Type B pancreatic cell (in vitro differentiated cells): Measurements from ENCODE around the gene PRKCB. TPM values are rescaled to one million over a fixed set of nuclear protein-coding genes. Genes with fewer than 3 reads are reported as not detected.

Experiments used
- DNase-seq: peaks from one replicate; pipeline ENCODE4 v3.0.0; 2021; ENCODE audit warnings: mixed read lengths; ENCODE audit not compliant: unreplicated experiment; ENCODE audit errors: extremely low spot score
- H3K27ac Mint-ChIP-seq: 2 replicates; pipeline ENCODE4 v1.8.0; 2021; ENCODE audit warnings: mild to moderate bottlenecking, mixed read lengths
- H3K27me3 Mint-ChIP-seq: 2 replicates; pipeline ENCODE4 v1.8.0; 2021; ENCODE audit warnings: mixed read lengths
- H3K36me3 Mint-ChIP-seq: 2 replicates; pipeline ENCODE4 v1.8.0; 2021; ENCODE audit warnings: mixed read lengths
- H3K4me1 Mint-ChIP-seq: one replicate; pipeline ENCODE4 v1.8.0; 2021; ENCODE audit warnings: mixed read lengths; ENCODE audit not compliant: unreplicated experiment
- H3K4me3 Mint-ChIP-seq: 2 replicates; pipeline ENCODE4 v1.8.0; 2021; ENCODE audit warnings: mild to moderate bottlenecking, mixed read lengths
- H3K9me3 Mint-ChIP-seq: 2 replicates; pipeline ENCODE4 v1.8.0; 2021; ENCODE audit warnings: mixed read lengths
- total RNA-seq: library from RNA; stranded (reverse); gene quantifications from 2 replicates; pipeline ENCODE4 v1.2.1, GENCODE V29; 2021; ENCODE audit warnings: low replicate concordance
- TF ChIP-seq, protein P1 (sequence below): fragments of 200-600 bp; sonication (generic); conservative IDR thresholded peaks from 2 replicates; pipeline ENCODE4 v1.5.0; 2021; ENCODE audit warnings: antibody characterized with exemption, mild to moderate bottlenecking

Gene PRKCB
- total RNA-seq, 1 donor from 2014 or later, result 10.2 TPM

DNA sequence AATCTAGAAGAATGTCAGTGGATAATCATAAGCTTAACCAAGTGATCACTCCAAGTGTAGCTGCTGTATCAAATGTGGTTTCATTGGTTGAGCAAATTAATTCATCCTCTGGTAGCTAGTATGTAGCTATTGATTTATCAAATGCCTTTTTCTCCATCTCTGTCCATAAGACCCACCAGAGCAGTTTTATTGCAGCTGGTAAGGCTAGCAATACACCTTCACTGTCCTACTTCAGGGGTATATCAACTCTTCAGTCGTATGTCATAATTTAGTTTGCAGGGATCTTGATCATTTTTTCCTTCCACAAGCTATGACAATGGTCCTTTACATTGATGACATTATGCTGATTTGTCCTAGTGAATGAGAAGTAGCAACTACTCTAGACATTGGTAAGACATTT is 158.8 kb downstream of the PRKCB start:
- no peaks in the 10 kb centered on the region for H3K9me3 Mint-ChIP-seq
- H3K27me3 Mint-ChIP-seq, result peaks cover 10% of the 10 kb centered on the region
- no peaks in the 10 kb centered on the region for H3K4me1 Mint-ChIP-seq
- TF ChIP-seq, protein P1, sequence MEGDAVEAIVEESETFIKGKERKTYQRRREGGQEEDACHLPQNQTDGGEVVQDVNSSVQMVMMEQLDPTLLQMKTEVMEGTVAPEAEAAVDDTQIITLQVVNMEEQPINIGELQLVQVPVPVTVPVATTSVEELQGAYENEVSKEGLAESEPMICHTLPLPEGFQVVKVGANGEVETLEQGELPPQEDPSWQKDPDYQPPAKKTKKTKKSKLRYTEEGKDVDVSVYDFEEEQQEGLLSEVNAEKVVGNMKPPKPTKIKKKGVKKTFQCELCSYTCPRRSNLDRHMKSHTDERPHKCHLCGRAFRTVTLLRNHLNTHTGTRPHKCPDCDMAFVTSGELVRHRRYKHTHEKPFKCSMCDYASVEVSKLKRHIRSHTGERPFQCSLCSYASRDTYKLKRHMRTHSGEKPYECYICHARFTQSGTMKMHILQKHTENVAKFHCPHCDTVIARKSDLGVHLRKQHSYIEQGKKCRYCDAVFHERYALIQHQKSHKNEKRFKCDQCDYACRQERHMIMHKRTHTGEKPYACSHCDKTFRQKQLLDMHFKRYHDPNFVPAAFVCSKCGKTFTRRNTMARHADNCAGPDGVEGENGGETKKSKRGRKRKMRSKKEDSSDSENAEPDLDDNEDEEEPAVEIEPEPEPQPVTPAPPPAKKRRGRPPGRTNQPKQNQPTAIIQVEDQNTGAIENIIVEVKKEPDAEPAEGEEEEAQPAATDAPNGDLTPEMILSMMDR, result no peak
- no peak for DNase-seq
- H3K4me3 Mint-ChIP-seq, result no peak overlapping the region
- H3K36me3 Mint-ChIP-seq, result no peaks in the 10 kb centered on the region
- no peak overlapping the region for H3K27ac Mint-ChIP-seq

DNA sequence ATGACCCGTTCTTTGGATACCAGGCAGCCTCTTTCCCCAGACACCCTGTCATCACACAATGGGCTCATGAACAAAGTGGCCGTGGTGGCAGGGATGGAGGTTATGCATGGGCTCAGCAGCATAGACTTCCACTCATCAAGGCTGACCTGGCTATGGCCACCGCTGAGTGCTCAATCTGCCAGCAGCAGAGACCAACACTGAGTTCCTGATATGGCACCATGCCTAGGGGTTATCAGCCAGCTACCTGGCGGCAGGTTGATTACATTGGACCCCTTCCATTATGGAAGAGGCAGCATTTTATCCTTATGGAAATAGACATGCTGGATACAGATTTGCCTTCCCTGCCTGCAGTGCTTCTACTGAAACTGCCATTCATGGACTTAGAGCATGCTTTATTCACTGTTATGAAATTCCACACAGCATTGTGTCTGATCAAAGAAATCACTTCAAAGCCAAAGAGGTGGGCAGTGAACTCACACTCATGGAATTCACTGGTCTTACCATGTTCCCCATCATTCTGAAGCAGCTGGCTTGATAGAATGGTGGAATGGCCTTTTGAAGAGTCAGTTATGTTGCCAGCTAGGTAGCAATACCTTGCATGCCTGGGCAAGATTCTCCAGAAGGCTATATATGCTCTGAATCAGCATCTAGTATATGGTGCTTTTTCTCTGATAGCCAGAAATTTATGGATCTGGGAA is 160.6 kb downstream of the PRKCB start:
- H3K36me3 Mint-ChIP-seq, result no peaks in the 10 kb centered on the region
- no peak for DNase-seq
- no peak overlapping the region for H3K27ac Mint-ChIP-seq
- H3K9me3 Mint-ChIP-seq, result no peaks in the 10 kb centered on the region
- TF ChIP-seq, protein P1, result no peak
- peaks cover 10% of the 10 kb centered on the region for H3K27me3 Mint-ChIP-seq
- no peak overlapping the region for H3K4me3 Mint-ChIP-seq
- no peaks in the 10 kb centered on the region for H3K4me1 Mint-ChIP-seq

DNA sequence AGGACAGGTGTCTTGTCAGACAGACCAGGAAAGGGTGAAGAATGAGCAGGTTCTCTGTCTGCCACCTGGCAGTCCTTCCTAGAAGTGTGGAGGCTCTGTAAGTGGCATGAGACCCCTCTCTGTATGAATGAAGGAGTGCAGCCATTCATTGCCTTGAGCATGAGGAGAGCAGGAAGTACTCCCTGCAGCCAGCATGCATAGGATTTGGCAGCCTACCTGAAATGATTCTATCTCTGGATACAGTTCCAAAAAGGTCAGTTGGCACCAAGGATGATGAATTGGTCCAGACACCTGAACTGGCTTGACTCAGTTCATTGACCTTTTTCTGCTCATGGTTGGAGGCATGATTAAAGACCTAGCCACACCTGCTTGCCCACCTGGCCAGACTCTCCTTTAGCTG is 163.0 kb downstream of the PRKCB start:
- Mint-ChIP-seq H3K9me3 (no peaks in the 10 kb centered on the region), H3K27ac (no peak overlapping the region), H3K4me1 (no peaks in the 10 kb centered on the region), H3K4me3 (no peak overlapping the region), H3K36me3 (no peaks in the 10 kb centered on the region), H3K27me3 (peaks cover 21% of the 10 kb centered on the region)
- DNase-seq, result no peak
- TF ChIP-seq, protein P1, result no peak

DNA sequence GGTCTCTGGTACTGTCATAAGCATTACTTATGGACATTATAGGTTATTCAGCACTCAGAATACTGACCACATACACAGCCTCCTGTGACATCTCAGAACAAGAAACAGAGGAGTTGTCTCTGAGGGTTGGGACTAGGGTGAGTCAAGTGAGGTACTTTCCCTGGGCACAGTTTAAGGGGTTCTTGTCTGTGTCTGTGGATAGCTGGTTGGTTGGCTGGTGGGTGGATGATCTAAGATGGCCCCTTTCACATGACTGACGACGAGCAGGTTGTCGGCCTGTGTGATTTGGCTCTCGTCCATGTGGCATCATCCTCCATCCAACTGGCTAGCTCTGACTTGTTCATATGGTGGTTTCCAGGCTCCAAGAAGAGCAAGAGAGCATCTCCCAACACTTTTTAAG is 163.9 kb downstream of the PRKCB start:
- TF ChIP-seq, protein P1, result no peak
- DNase-seq, result no peak
- peaks cover 21% of the 10 kb centered on the region for H3K27me3 Mint-ChIP-seq
- H3K36me3 Mint-ChIP-seq, result no peaks in the 10 kb centered on the region
- no peaks in the 10 kb centered on the region for H3K9me3 Mint-ChIP-seq
- no peak overlapping the region for H3K27ac Mint-ChIP-seq
- H3K4me3 Mint-ChIP-seq, result no peak overlapping the region
- no peaks in the 10 kb centered on the region for H3K4me1 Mint-ChIP-seq

DNA sequence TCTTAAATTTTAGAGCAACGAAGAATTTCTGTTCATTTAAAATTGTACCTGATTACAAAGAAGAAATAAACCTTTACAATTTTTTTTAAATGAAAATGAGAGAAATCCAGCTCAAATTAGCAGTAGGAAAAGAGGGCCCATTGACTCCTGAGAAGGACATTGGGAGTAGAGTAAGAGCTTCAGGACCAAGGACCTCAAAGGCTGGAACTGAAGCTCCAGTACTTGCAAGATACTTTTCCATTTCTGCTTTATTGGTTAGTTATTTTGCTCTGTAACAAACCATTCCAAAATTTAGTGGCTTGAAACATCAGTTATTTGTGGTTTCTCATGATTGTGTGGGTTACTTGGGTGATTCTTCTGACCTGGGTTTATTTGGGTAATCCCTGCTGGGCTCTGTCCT is 165.9 kb downstream of the PRKCB start:
- no peak for DNase-seq
- no peaks in the 10 kb centered on the region for H3K36me3 Mint-ChIP-seq
- no peak overlapping the region for H3K4me3 Mint-ChIP-seq
- no peaks in the 10 kb centered on the region for H3K9me3 Mint-ChIP-seq
- H3K4me1 Mint-ChIP-seq, result no peaks in the 10 kb centered on the region
- no peak overlapping the region for H3K27ac Mint-ChIP-seq
- peaks cover 29% of the 10 kb centered on the region for H3K27me3 Mint-ChIP-seq
- TF ChIP-seq, protein P1, result no peak
